Fibroblast of villous mesenchyme (primary cell): ENCODE results near the gene CIT. TPM values are rescaled to one million over a fixed set of nuclear protein-coding genes. Genes with fewer than 3 reads are reported as not detected.

Experiments
- DNase-seq: peaks from one replicate; pipeline ENCODE4 v3.0.0-alpha.2; 2010; ENCODE audit warnings: low read depth
- H3K4me3 ChIP-seq: 2 replicates; pipeline ENCODE4 v1.5.1; 2011; ENCODE audit warnings: low read depth, mild to moderate bottlenecking, low read length
- CTCF ChIP-seq: IDR thresholded peaks from 2 replicates; pipeline ENCODE4 v1.5.1; 2012; ENCODE audit warnings: low read depth, mild to moderate bottlenecking, low read length; ENCODE audit not compliant: insufficient read depth
- total RNA-seq: library from RNA; depleted of rRNA; stranded (reverse); fragments of >200 nt; gene quantifications from 2 replicates; pipeline ENCODE4 v1.2.3, GENCODE V29; 2012

Gene CIT
- total RNA-seq, 1 donor: 20.7 TPM

- H3K4me3 ChIP-seq: no peak overlapping the region
- TF ChIP-seq CTCF: no peak
- no peak for DNase-seq
Observed at GRCh38 chr12:119683816-119684215, 193.3 kb downstream of the CIT start.

- no peak overlapping the region for H3K4me3 ChIP-seq
- DNase-seq: no peak
- TF ChIP-seq CTCF: no peak
Observed at GRCh38 chr12:119683413-119683812, 193.7 kb downstream of the CIT start.

GRCh38 chr12:119682639-119683252 is 194.4 kb downstream of the CIT start:
- DNase-seq: peak; percentile 20
- TF ChIP-seq CTCF: no peak
- no peak overlapping the region for H3K4me3 ChIP-seq

GRCh38 chr12:119681728-119682638 is 195.1 kb downstream of the CIT start:
- no peak for DNase-seq
- no peak for TF ChIP-seq CTCF
- H3K4me3 ChIP-seq: no peak overlapping the region

- TF ChIP-seq CTCF: no peak
- H3K4me3 ChIP-seq: no peak overlapping the region
- DNase-seq: no peak
Observed at GRCh38 chr12:119681111-119681510, 196.0 kb downstream of the CIT start.

GRCh38 chr12:119679490-119679889 is 197.6 kb downstream of the CIT start:
- no peak for TF ChIP-seq CTCF
- H3K4me3 ChIP-seq: no peak overlapping the region
- DNase-seq: no peak

GRCh38 chr12:119679081-119679480 is 198.0 kb downstream of the CIT start:
- no peak for TF ChIP-seq CTCF
- H3K4me3 ChIP-seq: no peak overlapping the region
- no peak for DNase-seq
